ENCODE results near the gene RECQL5.

DNA sequence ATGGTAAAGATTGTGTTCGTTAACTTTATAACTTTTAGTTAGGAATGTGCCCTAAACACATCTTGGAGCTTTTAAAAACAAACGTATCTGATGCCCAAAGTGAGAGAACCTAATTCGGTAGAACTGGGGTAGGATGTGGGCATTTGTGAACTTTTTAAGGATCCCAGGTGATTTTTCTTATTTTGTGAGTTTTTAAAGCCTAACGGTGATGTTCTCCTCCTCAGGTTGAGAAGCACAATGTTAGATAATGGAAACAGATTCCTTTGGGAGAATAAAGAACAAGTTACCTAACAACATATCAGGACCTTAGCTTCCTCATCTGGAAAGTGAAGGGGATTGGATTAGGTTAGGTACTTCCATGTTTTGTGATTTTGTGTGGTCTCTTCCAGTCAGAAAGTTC, 871 bp upstream of the RECQL5 start:
- no peak for TF ChIP-seq MXI1 (conservative IDR thresholded peaks at IDR 0.05; ENCODE audit: poor library complexity, severe bottlenecking)
- TF ChIP-seq, protein P1, sequence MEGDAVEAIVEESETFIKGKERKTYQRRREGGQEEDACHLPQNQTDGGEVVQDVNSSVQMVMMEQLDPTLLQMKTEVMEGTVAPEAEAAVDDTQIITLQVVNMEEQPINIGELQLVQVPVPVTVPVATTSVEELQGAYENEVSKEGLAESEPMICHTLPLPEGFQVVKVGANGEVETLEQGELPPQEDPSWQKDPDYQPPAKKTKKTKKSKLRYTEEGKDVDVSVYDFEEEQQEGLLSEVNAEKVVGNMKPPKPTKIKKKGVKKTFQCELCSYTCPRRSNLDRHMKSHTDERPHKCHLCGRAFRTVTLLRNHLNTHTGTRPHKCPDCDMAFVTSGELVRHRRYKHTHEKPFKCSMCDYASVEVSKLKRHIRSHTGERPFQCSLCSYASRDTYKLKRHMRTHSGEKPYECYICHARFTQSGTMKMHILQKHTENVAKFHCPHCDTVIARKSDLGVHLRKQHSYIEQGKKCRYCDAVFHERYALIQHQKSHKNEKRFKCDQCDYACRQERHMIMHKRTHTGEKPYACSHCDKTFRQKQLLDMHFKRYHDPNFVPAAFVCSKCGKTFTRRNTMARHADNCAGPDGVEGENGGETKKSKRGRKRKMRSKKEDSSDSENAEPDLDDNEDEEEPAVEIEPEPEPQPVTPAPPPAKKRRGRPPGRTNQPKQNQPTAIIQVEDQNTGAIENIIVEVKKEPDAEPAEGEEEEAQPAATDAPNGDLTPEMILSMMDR (IDR thresholded peaks at IDR 0.05; ENCODE audit: poor library complexity, severe bottlenecking): no peak
- no peak for TF ChIP-seq EP300 (conservative IDR thresholded peaks at IDR 0.05; ENCODE audit: poor library complexity, severe bottlenecking)
- TF ChIP-seq EZH2 (IDR thresholded peaks at IDR 0.05; ENCODE audit: borderline replicate concordance, insufficient read depth, low read length, poor library complexity, severe bottlenecking): no peak
- TF ChIP-seq SMC3 (conservative IDR thresholded peaks at IDR 0.05; ENCODE audit: poor library complexity): no peak
- no peak for TF ChIP-seq TAF1 (IDR thresholded peaks at IDR 0.05; ENCODE audit: low read depth)

All from neural cell (in vitro differentiated cells).